Testis (tissue), 5 donors: ENCODE results near the gene PTEN. TPM values are rescaled to one million over a fixed set of nuclear protein-coding genes. Genes with fewer than 3 reads are reported as not detected.
A peak's percentile ranks its signal among the peaks of the same experiment; 100 is the strongest.

ENCODE experiments used
- DNase-seq: peaks from one replicate; pipeline ENCODE4 v3.0.0-alpha.2; 2019
- H3K27ac ChIP-seq, 2 donors: fragments of 200-600 bp; sonication (generic); one replicate each; pipeline ENCODE4 v1.5.1; 2019
- H3K27me3 ChIP-seq: fragments of 200-600 bp; sonication (generic); one replicate; pipeline ENCODE4 v1.5.1; 2019
- H3K36me3 ChIP-seq: fragments of 200-600 bp; sonication (generic); one replicate; pipeline ENCODE4 v1.5.1; 2017; ENCODE audit warnings: low read depth; ENCODE audit errors: missing control alignments
- H3K4me1 ChIP-seq: fragments of 200-600 bp; sonication (generic); one replicate; pipeline ENCODE4 v1.5.1; 2019
- H3K4me3 ChIP-seq, 2 donors: fragments of 200-600 bp; sonication (generic); one replicate each; pipeline ENCODE4 v1.5.1; 2017 to 2019
- H3K9me3 ChIP-seq: fragments of 200-600 bp; sonication (generic); one replicate; pipeline ENCODE4 v1.5.1; 2017
- POLR2A ChIP-seq: fragments of 450-650 bp; IDR thresholded peaks from one replicate; pipeline ENCODE4 v1.6.1; 2017; ENCODE audit warnings: antibody characterized with exemption, mild to moderate bottlenecking, moderate library complexity
- WGBS, 2 donors: methylation state at CpG; one replicate each; pipeline ENCODE4 v1.1.5; 2018; 5-methylcytosine and 5-hydroxymethylcytosine counted together
- intact Hi-C: fragments of 100-400 bp; cut with DNase I; formaldehyde crosslinking; loops from one replicate; pipeline ENCODE4 v1.15.1; 2023; ENCODE audit warnings: low total_unique reads
- long read RNA-seq, 2 donors: transcript quantifications; one replicate each; lab custom pipeline, GENCODE V29; 2026
- polyA plus RNA-seq: library from polyadenylated mRNA; stranded (reverse); fragments of 350-450 nt; fragmentation: Illumina TruSeq; extraction: RNeasy Lipid Tissue Mini Kit (QIAGEN cat#74804); gene quantifications from one replicate; pipeline ENCODE4 v1.2.3, GENCODE V29; 2014; ENCODE audit warnings: low read depth, low replicate concordance; ENCODE audit not compliant: insufficient read depth
- total RNA-seq, 2 donors: library from RNA; depleted of rRNA; stranded (reverse); fragments of >200 nt; gene quantifications; one replicate each; pipeline ENCODE4 v1.2.3, GENCODE V29; 2016
- TF ChIP-seq, protein P1 (sequence below), 3 experiments: fragments of 450-650 bp in 2 of 3; fragments of 200-600 bp in 1 of 3; sonication (generic) in 1 of 3; IDR thresholded peaks; one replicate each; pipeline ENCODE4 v1.5.1; 2016 to 2019; ENCODE audit warnings: antibody characterized with exemption in 3 of 3, mild to moderate bottlenecking in 2 of 3, moderate library complexity in 1 of 3

Gene PTEN
- 100 to 1,000 TPM in 1 of 2 donors, 10 to 100 TPM in 1; 85.4 to 118 TPM for total RNA-seq
- polyA plus RNA-seq, result 96.8 TPM
- long read RNA-seq, donor 1, full-length matches to known transcripts, result 11 of 11 reads
- long read RNA-seq, donor 1, partial matches to known transcripts, result 0 of 11 reads
- long read RNA-seq, donor 1, other reads (novel, unspliced or antisense), result 0 of 11 reads
- long read RNA-seq, donor 2, full-length matches to known transcripts, result 11 of 11 reads
- long read RNA-seq, donor 2, partial matches to known transcripts, result 0 of 11 reads
- long read RNA-seq, donor 2, other reads (novel, unspliced or antisense), result 0 of 11 reads

DNA sequence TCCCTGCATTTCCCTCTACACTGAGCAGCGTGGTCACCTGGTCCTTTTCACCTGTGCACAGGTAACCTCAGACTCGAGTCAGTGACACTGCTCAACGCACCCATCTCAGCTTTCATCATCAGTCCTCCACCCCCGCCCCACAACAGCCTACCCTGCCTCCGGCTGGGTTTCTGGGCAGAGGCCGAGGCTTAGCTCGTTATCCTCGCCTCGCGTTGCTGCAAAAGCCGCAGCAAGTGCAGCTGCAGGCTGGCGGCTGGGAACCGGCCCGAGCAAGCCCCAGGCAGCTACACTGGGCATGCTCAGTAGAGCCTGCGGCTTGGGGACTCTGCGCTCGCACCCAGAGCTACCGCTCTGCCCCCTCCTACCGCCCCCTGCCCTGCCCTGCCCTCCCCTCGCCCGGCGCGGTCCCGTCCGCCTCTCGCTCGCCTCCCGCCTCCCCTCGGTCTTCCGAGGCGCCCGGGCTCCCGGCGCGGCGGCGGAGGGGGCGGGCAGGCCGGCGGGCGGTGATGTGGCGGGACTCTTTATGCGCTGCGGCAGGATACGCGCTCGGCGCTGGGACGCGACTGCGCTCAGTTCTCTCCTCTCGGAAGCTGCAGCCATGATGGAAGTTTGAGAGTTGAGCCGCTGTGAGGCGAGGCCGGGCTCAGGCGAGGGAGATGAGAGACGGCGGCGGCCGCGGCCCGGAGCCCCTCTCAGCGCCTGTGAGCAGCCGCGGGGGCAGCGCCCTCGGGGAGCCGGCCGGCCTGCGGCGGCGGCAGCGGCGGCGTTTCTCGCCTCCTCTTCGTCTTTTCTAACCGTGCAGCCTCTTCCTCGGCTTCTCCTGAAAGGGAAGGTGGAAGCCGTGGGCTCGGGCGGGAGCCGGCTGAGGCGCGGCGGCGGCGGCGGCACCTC lies at the start of gene PTEN, which contains the start of gene KLLN:
PTEN (plus strand) TSS at position 573 of the 891 bp plus-strand sequence. CDS start 845 bp downstream, outside the sequence.
KLLN (minus strand) TSS at position 481 of the 891 bp plus-strand sequence. CDS start 1,046 bp downstream, outside the sequence.
- H3K4me3 ChIP-seq, result peak within 1 kb of the TSS; percentile 93 to 96
- intact Hi-C loops, result loop anchor here (10.0 kb wide), 2 partner anchors 182 to 522 kb away; no protein-coding TSS in a partner anchor
- H3K36me3 ChIP-seq, result no peaks in the 10 kb centered on the region
- TF ChIP-seq, protein P1, sequence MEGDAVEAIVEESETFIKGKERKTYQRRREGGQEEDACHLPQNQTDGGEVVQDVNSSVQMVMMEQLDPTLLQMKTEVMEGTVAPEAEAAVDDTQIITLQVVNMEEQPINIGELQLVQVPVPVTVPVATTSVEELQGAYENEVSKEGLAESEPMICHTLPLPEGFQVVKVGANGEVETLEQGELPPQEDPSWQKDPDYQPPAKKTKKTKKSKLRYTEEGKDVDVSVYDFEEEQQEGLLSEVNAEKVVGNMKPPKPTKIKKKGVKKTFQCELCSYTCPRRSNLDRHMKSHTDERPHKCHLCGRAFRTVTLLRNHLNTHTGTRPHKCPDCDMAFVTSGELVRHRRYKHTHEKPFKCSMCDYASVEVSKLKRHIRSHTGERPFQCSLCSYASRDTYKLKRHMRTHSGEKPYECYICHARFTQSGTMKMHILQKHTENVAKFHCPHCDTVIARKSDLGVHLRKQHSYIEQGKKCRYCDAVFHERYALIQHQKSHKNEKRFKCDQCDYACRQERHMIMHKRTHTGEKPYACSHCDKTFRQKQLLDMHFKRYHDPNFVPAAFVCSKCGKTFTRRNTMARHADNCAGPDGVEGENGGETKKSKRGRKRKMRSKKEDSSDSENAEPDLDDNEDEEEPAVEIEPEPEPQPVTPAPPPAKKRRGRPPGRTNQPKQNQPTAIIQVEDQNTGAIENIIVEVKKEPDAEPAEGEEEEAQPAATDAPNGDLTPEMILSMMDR (IDR thresholded peaks at IDR 0.05), result peak in 1 of 3 experiments; percentile 7
- peak; percentile 48 for TF ChIP-seq POLR2A
- H3K4me1 ChIP-seq, result peaks cover 12% of the 10 kb centered on the region
- peak; percentile 94 for DNase-seq
- no peaks in the 10 kb centered on the region for H3K27me3 ChIP-seq
- H3K9me3 ChIP-seq, result no peaks in the 10 kb centered on the region
- 0% methylated on average over 2 to 53 of the region's 89 CpGs for WGBS, 2 donors
- H3K27ac ChIP-seq, result peak within 1 kb of the TSS; percentile 87 to 99

DNA sequence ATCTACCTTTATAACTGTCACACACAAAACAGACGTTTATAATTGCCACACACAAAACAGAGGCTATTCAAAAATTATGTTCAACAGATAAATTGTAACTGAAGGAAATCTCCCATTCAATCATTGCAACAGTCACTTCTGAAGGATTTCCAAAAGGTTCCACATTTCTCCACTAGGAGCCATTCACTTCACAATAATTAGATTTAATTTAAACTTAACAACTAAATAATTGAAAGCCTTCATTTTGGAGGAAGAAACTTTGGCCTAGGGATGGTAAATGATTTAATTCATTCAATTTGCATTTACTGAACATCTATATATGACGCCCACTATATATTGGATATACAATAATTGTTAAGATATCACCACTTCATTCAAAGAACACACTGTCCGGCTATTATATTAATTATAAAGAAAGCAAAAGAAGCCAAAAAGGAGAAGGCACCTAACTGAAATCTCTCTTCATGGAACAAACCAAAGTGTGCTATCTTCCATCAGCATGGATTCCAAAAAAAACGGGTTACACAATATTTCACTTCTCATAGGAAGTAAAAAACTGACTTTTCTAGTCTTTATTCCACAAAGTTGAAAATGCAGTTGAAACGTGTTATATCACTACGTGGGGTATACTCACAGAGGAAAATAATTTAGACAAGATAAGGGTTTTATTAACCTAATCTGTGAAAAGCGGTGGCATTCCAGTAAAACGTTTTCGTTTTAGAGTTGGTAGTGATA lies 47.1 kb upstream of the PTEN start:
- TF ChIP-seq, protein P1 (IDR thresholded peaks at IDR 0.05), result no peak
- no peak for TF ChIP-seq POLR2A
- no peaks in the 10 kb centered on the region for H3K36me3 ChIP-seq
- 48 to 51% methylated on average over 9 of the region's 9 CpGs for WGBS, 2 donors
- no peak overlapping the region for H3K4me3 ChIP-seq
- H3K27ac ChIP-seq, result no peak overlapping the region
- peaks cover 3% of the 10 kb centered on the region for H3K4me1 ChIP-seq
- no peak for DNase-seq
- H3K27me3 ChIP-seq, result no peaks in the 10 kb centered on the region
- intact Hi-C loops, result no loop called here
- no peaks in the 10 kb centered on the region for H3K9me3 ChIP-seq

GRCh38 chr10:87816898-87817608 lies 46.4 kb upstream of the PTEN start:
- no peaks in the 10 kb centered on the region for H3K9me3 ChIP-seq
- no peak for DNase-seq
- H3K36me3 ChIP-seq, result no peaks in the 10 kb centered on the region
- H3K4me3 ChIP-seq, result peak overlapping the region; percentile 77 to 89
- 18 to 24% methylated on average over 10 of the region's 10 CpGs for WGBS, 2 donors
- peaks cover 3% of the 10 kb centered on the region for H3K4me1 ChIP-seq
- peak overlapping the region; percentile 81 to 89 for H3K27ac ChIP-seq
- intact Hi-C loops, result no loop called here
- TF ChIP-seq, protein P1 (IDR thresholded peaks at IDR 0.05), result no peak
- no peak for TF ChIP-seq POLR2A
- no peaks in the 10 kb centered on the region for H3K27me3 ChIP-seq
